OCI-LY1 (cell line): ENCODE results near the gene TRPM4.

ENCODE experiments used
- EZH2 ChIP-seq: fragments of 200-600 bp; sonication (generic), shearing (Covaris generic); IDR thresholded peaks from 2 replicates; pipeline ENCODE4 v1.8.0; 2017; ENCODE audit warnings: borderline replicate concordance, mixed run types, mild to moderate bottlenecking, antibody characterized with exemption, low read length, moderate library complexity, mixed read lengths
- TF ChIP-seq, protein P1 (sequence below): fragments of 200-600 bp; sonication (generic), shearing (Covaris generic); IDR thresholded peaks from 2 replicates; pipeline ENCODE4 v1.5.1; 2017; ENCODE audit warnings: mild to moderate bottlenecking, antibody characterized with exemption, low read length, moderate library complexity, mixed read lengths

DNA sequence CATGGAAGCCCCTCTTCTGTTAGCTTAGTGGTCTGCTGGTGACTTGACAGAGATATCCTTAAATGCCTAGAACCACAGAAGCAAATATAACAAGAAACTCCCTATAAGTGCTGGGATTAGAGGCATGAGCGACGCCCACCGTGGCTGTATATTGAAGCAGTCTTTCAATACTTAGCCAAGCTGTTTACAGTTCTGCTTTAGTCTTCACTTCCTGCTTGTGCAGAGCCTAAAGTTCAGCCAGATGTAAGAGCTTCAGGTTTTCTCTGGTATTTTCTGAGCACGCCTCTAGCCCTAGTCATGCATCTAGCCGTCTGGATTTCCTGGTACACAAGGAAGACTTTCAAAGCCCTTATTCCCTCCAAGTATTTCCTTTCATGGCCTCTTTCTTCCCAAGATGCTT lies 28.5 kb downstream of the TRPM4 start:
- TF ChIP-seq, protein P1, sequence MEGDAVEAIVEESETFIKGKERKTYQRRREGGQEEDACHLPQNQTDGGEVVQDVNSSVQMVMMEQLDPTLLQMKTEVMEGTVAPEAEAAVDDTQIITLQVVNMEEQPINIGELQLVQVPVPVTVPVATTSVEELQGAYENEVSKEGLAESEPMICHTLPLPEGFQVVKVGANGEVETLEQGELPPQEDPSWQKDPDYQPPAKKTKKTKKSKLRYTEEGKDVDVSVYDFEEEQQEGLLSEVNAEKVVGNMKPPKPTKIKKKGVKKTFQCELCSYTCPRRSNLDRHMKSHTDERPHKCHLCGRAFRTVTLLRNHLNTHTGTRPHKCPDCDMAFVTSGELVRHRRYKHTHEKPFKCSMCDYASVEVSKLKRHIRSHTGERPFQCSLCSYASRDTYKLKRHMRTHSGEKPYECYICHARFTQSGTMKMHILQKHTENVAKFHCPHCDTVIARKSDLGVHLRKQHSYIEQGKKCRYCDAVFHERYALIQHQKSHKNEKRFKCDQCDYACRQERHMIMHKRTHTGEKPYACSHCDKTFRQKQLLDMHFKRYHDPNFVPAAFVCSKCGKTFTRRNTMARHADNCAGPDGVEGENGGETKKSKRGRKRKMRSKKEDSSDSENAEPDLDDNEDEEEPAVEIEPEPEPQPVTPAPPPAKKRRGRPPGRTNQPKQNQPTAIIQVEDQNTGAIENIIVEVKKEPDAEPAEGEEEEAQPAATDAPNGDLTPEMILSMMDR, result no peak
- no peak for TF ChIP-seq EZH2
